Heart left ventricle (tissue), 13 donors: ENCODE measurements around the gene RNF19B.

ENCODE experiments used
- CTCF ChIP-seq, 12 donors: fragments of 200-600 bp; sonication (generic) in 4 of 12; IDR thresholded peaks; one replicate each; pipeline versions ENCODE4 v1.5.0 to v1.8.0; 2018 to 2022; ENCODE audit warnings: antibody characterized with exemption in 12 of 12, mild to moderate bottlenecking in 5 of 12
- POLR2A ChIP-seq, 2 donors: fragments of 450-650 bp; IDR thresholded peaks; one replicate each; pipeline ENCODE4 v1.6.1; 2017; ENCODE audit warnings: antibody characterized with exemption in 2 of 2, mild to moderate bottlenecking in 2 of 2, moderate library complexity in 2 of 2
- donor health status: ischemic (EF 13 %, LVEDD 7.1; RV severe dilation, severe dysfunction).
- donor health status: DM: no; HTN: yes; CAD: no.
- donor health status: DM: no; HTN: no; CAD: no.
- donor health status: ischemic (EF 25% LVEDD 6.9; RV normal size, moderate dysfunction).
- donor health status: ischemic (EF 25% LVEDD 5.7; RV mildly dilated, moderate dysfunction).
- donor health status: ischemic (EF 35%, LVEDD 5.7; RV mildly dilated, moderate dysfunction).
- donor health status: nonischemic (EF 11% LVEDD 7.7; RV severe dilation, severe dysfunction).
- donor health status: DM: yes; HTN: yes; CAD: no.
- donor health status: PGD.
- donor health status: ischemic (EF 29% LVEDD 5.4; RV normal size, mild dysfunction).
- donor health status: nonischemic (EF 23%, LVEDD 6.1; RV moderate dilation, normal function).

GRCh38 chr1:32891241-32891570 lies 73.4 kb downstream of the RNF19B start:
- TF ChIP-seq CTCF (IDR thresholded peaks at IDR 0.05), result no peak
- TF ChIP-seq POLR2A (IDR thresholded peaks at IDR 0.05), result no peak
